Inferior parietal cortex (tissue), 1 donor: Measurements from ENCODE around the gene LIX1.
"Not testable (repeated sequence)": the region's sequence is repeated elsewhere in the genome, so short reads cannot be mapped to it uniquely, and the experiment has no call there.

Experiments
- DNase-seq: peaks from one replicate; pipeline ENCODE4 v3.0.0-alpha.2; 2016; ENCODE audit errors: extremely low spot score

The LIX1 gene

DNA sequence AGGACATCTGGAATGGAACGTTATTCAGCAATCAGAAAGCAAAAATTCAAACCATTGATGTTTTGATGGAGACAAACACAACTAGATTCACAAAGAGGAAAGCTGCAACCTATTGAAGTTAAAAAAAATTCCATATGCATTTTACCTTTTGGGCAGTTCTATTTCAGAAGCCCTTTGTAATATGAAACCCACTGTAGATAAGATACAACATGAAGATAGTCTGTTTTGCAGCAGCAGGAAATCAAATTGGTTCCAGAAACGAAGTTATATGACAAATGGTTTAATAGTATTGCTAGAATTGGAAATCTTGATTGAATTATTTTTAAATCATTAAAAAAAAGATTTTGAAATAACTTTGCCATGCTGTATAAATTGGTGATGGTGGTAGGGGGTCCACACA, 872 bp downstream of the LIX1 start:
- DNase-seq = no peak

DNA sequence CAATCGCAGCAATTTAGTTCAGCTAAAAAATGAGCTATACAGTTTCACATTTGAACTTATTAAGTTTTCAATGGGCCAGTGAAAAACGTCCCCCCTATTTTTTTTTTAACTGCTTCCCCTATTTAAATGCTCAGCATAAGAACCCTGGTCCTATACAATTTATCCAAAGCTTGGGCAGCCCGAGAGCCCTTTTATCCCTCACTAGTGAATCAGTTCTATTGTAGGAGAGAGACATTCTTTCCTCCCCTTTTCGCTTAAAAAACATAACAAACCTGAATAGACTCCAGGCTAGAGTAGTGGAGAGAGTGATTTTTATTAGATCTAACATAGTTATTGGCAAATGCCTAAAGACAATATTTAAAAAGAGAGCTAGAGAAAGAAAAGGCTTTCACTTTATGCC, 1.4 kb downstream of the LIX1 start:
- DNase-seq = peak; percentile 9

DNA sequence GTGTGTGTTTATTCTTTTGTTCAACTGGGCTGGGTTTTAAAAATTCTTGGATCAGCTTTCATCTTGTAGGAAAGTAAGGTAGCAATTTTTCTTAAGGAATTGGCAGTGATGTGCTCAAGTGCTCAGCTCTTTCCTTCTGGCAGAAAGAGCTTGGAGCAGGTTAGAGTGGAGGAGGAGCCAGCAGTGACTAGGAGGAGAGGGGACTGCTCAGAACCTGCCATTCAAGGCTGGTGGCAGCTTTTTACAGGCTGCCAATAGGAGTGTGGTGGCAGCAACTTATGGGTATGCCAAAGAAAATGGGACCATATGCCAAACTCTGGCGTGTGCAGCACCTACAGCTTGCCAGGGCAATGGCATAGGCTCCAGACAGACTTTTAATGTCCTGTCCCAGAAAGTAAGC, 2.2 kb downstream of the LIX1 start:
- DNase-seq = not testable (repeated sequence)

DNA sequence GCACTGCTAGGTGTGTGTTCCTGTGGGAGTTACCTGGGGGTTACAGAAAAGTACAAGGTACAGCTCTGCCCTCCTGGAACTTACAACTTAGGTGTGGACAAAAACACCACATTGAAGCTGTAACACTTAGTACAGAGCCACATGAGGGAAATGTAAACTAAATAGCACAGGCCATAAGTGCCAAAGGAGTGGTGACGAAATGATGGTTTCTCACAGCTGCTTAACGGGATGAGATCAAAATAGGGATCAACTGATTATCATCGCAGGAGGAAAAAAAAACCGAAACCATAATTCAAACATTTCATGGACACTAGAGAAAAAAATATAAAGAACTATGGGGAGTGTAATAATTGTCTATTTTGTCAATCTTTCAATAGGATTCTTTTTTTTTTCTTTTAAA, 5.9 kb downstream of the LIX1 start:
- no peak for DNase-seq

DNA sequence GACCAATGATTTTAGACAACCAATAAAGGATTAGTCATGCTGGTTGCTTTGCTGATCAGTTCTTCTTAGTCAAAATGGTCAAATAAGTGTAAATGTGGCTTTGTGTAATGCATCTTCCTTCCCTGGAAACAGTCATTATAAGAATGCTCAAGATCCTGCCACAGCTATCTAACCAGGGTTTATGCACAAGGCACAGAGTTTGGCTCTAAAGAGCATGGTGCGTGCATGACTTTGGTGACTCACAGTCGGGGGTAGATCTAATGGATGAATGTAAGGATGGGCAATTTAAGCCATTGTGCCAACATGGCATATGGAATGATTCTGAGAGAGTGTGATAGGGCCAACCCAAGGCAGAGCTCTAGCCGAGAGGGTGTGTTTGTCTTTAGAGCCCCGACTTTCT, 6.5 kb downstream of the LIX1 start:
- no peak for DNase-seq

DNA sequence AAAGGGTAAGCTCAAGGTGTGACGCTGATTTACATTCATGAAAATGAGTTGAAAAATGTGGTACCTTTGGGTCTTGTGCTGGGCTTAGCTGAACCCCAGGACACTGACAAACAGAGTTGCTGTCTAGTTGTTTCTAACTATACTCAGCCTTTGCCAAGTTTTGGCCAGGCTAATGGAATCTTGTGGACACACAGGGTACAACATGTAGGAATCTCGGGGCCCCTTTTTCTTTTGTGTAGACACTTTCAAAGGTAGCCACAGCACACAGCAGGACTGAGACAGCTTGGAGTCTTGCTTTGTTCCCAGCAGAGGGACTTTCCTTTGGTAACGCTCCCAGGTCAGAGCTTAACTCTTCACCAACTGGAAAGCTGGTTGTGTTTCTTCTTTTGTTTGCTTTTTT, 7.8 kb downstream of the LIX1 start:
- DNase-seq = no peak

DNA sequence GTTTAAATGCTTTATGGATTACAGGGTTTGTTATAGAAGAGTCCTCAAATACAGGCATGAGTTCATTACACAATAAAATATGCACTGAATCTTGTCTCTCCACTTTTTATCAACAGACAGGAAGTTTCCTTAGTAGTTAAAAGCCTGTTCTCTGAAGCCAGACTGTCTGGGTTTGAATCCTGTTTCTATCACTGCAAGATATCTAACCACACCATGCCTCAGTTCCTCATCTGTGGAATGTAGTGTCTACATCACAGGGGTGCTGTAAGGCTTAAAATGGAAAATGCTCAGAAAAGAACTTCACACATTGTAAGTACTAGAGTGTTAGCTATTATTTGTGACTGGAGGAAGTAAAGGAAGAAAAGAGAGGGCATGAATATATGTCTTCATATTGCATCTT, 9.3 kb downstream of the LIX1 start:
- DNase-seq = no peak

DNA sequence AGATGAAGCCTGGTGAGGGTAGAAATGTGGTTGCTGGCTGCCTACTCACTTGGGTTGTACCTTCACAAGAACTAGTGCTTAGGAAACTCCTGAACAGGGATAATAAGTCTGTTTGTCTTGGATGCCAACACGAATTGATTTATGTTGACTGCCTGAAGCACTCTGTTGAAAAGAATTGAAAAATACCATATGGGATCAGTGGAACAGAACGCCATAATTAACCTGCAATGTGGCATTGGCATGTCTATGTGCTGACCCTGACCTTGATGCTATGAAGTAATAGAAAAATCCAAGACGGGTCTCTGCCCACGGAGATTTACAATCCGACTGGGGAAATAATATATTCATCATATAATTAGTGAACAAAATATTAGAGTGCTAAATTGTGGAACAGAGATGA, 10.5 kb downstream of the LIX1 start:
- no peak for DNase-seq

DNA sequence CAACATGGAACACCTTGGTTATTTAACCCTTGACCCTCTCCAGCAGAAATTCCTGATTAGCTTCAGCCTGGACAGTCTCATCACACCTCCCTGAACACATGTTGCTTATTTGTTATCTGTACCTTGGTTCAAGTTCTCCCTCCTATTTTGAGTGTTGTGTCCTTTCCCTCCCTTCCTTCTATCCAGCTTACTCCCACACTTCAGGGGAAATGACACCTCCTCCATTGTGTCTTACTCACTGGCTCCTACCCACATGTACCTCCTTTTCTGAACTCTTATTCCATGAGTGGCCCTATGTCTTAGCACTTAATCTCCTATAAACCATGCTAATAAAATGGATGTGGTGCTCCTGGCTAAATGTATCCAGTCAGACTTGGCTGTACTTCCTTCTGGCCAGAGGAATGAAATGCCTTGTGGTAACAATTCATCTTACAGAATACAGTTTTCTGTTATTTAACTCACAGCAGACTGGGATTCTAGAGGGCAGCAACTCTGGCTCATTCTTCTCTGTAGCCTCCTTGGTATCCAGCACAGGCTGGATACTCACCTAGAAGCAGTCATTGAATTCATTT, 11.2 kb downstream of the LIX1 start:
- DNase-seq = no peak

DNA sequence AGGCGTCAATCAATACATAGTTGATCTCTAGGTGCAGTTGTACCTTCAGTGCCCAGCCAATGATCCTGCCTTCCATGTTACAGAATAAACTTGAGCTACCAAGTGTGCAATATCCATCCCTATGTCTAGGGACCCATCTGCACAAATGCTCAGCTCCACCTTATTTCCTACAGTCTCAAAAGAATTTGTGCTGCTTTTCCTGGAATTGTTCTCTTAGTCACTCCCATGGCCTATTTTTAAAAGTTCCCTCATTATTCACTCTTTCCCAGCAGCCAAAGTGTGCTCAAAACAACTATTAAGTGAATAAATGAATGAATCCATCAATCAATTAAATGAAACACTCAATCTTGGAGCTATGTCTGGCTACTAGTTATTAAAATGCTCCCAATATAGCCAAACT, 14.7 kb downstream of the LIX1 start:
- no peak for DNase-seq

DNA sequence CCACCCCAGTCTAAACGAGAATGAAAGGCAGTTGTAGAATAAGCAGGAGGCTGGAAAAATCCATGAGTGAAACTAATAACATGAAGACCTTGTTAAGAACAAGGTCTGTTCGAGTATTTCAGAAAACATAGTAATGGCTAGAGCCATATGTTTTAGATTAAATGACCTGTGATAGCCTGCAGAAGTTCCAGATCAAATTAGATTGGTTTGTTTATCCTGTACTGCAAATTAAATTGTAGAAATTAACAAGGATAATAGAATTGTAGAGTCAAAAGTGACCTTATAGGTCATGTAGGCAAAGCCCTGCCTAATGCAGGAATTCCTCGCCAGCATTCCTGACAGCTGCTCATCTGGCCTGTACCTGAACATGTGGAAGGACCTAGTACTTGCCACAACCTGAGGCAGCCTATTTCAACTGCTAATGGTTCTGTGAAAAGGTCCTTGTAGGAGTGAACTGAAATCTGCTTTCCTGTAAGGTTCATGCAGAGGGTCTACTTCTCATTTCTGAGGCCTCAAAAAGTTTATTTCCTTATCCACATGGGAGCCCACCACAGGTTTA, 17.2 kb downstream of the LIX1 start:
- DNase-seq = no peak

DNA sequence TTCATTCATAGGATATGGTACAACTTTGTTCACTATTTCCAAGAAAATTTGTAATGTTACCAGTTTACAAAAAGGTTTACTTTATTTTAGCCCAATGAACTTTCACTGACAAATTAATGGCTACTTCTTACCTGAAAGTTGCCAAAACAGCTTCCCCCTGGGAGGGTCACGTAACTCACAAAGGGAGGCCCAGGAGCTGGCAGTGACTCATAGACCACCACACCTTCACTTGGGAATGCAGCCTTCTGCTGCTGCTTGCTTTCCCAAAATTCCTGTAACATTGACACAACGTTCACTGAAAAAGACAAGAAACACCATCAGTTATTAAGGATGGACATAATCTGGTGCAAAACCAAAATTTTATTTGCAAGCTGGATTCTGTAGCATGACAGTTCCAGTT, 18.1 kb downstream of the LIX1 start:
- no peak for DNase-seq

DNA sequence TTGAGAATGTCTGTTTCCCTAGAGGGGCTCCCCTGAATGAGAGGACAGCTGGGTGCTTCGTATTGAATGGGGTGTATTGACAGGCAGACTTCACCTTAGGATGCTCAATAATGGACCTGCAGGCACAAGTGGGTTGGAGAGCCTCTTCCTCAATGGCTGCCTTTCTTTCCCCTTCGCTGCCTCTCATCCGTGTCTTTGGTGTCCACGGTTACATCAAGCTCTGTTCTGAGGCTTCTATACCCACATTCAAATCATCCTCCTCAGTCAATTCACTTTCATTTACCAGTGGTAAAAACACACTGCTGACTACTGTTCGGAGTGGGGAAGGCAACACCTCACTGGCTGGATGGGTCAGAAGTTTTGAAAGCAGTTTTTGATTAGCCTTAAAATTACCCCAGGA, 20.6 kb downstream of the LIX1 start:
- DNase-seq = no peak

DNA sequence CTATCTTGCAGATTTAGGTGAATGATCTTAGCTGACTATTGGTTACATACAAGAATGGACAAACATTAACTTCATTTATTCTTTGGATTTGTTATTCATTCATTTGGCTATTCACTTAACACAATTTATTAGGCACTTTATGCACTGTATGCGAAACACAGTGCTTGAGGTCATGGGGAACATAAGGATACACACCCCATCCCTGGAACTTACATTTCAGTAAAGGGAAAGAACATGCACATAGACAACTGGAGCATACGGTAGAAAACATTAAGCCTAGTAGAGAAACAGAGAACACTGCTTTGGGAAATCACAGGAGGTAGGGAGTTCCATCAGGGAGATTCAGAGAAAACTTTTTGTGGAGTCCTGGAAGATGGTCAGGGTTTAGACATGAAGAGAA, 22.2 kb downstream of the LIX1 start:
- no peak for DNase-seq

DNA sequence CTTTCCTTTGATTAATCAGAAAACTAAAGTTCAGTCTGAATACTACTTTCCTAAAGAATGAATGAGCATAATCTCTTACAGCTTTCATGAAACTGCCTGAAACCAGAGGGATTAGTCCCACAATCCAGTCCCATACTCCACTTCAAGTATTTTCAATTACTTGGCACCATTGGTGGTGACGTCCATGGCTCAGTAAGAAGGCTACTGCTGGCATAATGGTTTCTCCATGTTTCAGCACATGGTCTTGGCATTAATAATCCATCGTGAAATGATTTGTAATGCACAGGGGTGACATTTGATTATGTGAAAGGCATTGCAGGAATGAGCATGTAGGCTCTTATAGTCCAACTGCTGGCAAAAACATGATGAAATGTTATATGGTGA, 23.4 kb downstream of the LIX1 start:
- DNase-seq = no peak

DNA sequence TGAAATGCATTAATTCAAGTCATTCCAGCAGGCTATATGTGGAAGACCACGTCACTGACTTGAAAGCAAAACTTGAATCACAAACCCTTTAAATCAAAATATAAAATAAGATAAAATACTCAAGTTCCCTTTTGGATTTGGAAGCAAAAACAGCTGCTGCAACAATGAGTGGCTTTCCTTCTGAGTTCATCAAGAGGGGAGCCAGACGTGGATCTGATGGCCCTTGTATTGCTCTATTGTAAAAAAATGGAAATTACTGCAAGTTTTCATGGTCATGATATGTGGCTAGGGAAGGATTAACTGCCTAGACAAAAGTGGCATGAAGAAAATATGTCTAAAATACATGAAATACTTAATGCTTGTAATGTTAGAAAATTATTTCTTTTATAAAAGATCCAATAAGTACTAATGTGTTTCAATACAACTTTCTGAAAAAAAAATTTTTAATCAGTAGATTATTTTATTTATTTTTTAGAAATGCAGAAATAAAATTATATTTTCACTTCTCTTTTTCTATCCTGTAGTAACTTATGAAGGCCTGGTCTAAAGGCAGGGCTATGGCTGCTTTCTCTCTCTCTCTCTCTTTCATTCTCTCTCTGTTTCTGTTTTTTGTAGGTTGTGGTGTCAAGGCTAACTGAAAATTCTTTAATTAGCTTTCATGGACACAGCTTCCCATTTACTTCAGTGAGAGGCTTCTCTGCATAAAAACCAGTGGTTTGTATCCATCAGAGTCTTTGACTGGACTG, 24.0 kb downstream of the LIX1 start:
- DNase-seq = no peak

DNA sequence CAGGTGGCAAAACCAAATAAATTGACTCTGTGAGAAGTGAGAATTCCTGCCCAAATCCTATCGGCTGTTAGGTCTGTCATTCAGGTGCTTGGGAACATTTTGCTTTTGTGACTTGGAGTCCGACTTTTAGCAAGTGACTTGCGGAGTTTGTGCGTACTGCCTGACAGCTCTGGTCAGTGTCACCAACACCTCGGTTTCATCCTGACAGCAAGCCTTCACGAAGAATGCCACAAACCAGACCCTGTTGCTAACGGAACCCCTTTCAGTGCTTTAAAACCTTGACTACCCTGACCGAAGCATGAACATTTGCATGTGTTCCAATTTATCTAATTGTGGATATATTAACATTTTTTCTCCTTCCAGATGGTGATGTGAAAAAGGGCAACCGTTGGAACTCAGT, 26.5 kb downstream of the LIX1 start:
- no peak for DNase-seq

DNA sequence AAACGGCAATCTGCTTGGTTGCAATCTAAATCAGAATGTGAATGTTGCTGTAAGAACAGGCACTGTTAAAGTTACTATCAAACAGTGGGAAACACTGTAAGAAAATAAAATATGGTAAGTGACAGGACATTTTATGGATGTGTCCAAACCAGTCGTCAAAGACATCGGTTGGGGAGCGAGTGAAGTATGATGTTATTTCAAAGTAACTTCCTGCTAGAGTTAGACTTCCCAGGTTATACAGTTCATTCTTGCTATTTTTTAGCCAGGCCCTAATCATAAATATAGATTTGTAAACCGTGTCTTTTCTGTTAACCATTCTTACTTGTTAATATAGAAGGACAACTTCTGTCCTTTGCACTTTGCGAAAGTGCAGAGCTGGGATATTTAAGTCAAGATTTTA, 30.2 kb downstream of the LIX1 start:
- DNase-seq = no peak

DNA sequence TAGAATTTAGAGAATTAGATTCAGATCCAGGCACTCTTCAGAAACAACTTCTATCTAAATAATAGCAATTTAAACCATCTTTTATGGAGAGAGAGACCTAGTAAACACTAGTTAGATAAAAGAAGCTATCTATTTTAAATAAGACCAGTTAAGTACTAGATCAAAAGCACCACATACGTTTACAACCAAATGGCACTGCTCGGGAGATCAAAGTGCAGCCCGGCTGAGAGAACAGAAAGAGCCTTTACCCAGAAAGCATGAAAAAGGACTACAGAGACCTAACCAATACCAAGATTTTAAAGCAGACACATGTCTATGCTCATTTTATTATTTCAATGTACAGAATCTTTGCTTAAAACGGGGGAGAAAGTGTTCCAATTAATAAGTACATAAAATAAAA, 30.8 kb downstream of the LIX1 start:
- no peak for DNase-seq

DNA sequence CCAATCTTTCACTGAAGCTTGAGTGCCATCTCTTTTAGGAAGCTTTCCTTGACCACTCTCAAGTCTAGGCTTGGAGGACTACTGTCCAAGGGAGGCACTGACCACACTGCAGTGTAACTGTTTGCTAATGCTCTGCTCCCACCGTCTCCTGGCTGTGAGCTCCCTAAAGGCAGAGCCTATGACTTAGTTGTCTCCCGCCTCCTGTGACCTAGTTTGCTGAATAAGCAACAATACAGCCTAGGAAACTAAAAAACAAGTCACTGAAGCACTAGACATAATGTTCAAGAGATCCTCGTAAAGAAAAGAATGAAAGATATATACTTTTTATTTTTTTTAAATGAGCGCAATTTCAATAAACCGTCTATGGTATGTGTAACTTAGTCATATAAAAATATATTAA, 31.4 kb downstream of the LIX1 start:
- no peak for DNase-seq

DNA sequence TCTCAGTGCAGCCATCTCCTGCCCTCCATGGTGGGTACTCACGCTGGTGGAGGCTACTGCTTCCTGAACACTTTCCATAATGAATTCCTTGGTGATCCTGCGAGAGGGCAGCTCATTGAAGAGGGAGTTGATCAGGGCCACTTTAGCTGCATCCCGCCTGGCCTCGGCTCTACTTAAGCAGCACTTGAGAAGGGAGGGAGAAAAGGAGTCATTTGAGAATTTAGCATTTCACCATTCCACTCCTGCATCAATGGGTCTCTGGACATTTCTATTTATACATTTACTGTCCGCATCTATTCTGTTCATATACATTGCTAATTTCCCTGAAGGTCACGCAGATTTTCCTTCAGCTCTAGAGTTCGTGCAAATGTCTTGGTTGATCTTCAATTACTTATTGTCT, 35.1 kb downstream of the LIX1 start:
- no peak for DNase-seq

DNA sequence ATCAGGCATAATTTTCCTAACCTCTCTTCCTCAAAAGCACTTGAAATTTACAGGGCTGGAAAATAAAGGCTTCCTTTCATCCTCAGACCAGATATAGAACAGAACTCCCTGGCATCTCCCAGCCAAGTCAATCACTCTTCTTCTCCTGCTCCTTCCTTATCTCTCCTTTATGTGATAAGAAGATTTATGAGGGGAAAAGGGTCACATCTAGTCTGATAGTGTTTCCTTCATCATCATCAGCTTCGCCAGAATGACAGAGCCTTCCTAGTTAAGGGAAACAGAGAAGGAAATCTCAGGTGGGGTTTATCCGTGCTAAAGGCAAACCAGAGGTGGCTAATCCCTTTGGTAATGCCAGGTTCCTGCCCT, 36.2 kb downstream of the LIX1 start:
- no peak for DNase-seq

DNA sequence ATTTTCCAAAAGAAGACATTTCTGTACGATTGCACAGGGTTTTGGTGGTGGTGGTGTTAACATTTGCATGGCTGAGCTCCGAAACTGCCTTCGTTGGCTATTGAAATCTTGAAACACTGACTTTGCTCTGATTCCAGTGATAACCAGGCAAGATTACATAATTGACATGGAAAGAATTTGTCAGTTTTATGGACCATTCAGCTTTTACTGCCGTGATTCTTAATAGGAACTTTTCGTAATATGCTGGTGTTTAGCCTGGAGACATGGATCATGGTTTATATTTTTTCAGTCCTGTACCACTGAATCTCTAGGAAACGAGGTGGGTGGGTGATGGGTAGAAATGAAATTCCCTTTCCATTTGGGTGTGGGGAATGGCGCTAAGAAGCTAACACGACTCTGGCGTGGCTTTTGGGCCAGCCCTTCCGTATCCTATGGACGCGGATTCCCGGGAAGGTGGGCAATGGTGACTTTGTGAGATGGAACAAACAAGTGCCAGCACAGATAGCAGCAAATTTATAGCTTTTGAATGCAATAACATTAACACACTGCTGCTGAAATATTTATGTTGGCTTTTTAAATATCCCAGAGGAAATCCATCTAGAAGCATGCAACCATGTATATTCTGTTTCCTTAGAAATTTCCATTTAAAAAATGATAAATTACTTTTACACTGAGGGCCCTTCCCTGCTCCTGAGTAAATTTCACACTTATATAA, 36.8 kb downstream of the LIX1 start:
- no peak for DNase-seq
